Measurements from ENCODE around the gene PLA1A. TPM values are rescaled to one million over a fixed set of nuclear protein-coding genes. Genes with fewer than 3 reads are reported as not detected.

The PLA1A gene
- total and polyA plus RNA-seq, 2 donors (not counting 1 experiment from before 2014, with no cell fraction given) = 0.27 to 0.28 TPM

- H2AFZ ChIP-seq (ENCODE audit: insufficient read depth, low read depth, low read length, poor library complexity, severe bottlenecking) = no peak overlapping the region
- no peaks in the 10 kb centered on the region for H3K79me2 ChIP-seq (ENCODE audit: control insufficient read depth, insufficient read depth, low read length)
- H3K4me3 ChIP-seq (ENCODE audit: control extremely low read depth in 1 of 5, extremely low read depth in 1 of 5, insufficient read depth in 1 of 5, low read depth in 2 of 5, low read length in 4 of 5) = no peak overlapping the region
- H4K20me1 ChIP-seq (ENCODE audit: control insufficient read depth, insufficient read depth, low read length, poor library complexity, severe bottlenecking) = no peaks in the 10 kb centered on the region
- ChIA-PET POLR2A (no interaction called here), CTCF (interaction anchor here (1.6 kb wide), 1 partner anchor 26 kb away, joined by 3 read pairs; no protein-coding TSS in a partner anchor)
- no peak overlapping the region for H3K4me2 ChIP-seq (replicated peaks; ENCODE audit: low read depth, low read length, poor library complexity, severe bottlenecking)
- H3K9me3 Mint-ChIP-seq (ENCODE audit: insufficient read depth) = no peaks in the 10 kb centered on the region
- H3K4me1 ChIP-seq (ENCODE audit: control insufficient read depth in 2 of 2, insufficient read depth in 2 of 2, low read length in 2 of 2) = no peaks in the 10 kb centered on the region
- H3K27me3 Mint-ChIP-seq = no peaks in the 10 kb centered on the region
- ATAC-seq (ENCODE audit: low read depth) (no peak), DNase-seq (no peak)
- H3K4me1 Mint-ChIP-seq = peaks cover 2% of the 10 kb centered on the region
- intact Hi-C loops (cut with micrococcal nuclease) = no loop called here
- H3K9ac ChIP-seq (ENCODE audit: low read length) = no peak overlapping the region
- H3K4me3 Mint-ChIP-seq = no peak overlapping the region
- H3K27ac Mint-ChIP-seq = no peak overlapping the region
- no peak overlapping the region for H3K27ac ChIP-seq (ENCODE audit: low read length in 2 of 2)
- H3K36me3 ChIP-seq (replicated peaks in 1 of 2; ENCODE audit: control extremely low read depth in 1 of 2, control insufficient read depth in 1 of 2, extremely low read depth in 1 of 2, insufficient read depth in 2 of 2, low read length in 1 of 2) = peaks cover 0 to 13% of the 10 kb centered on the region in 2 experiments
- TF ChIP-seq CTCF (IDR thresholded peaks at IDR 0.05) (no peak), EZH2 (IDR thresholded peaks at IDR 0.05; ENCODE audit: borderline replicate concordance, insufficient read depth, low read depth, low read length, poor library complexity, severe bottlenecking) (no peak)
- no peaks in the 10 kb centered on the region for H3K9me3 ChIP-seq (ENCODE audit: control extremely low read depth in 1 of 3, control insufficient read depth in 2 of 3, insufficient read depth in 1 of 3, low read length in 2 of 3)
- H3K27me3 ChIP-seq (replicated peaks in 1 of 4; ENCODE audit: control extremely low read depth in 1 of 4, control insufficient read depth in 3 of 4, insufficient read depth in 4 of 4, low read length in 3 of 4) = no peaks in the 10 kb centered on the region
- 100% methylated on average over 1 of the region's 3 CpGs for WGBS (ENCODE audit: insufficient coverage)
Observed at GRCh38 chr3:119649761-119650160, 52.1 kb downstream of the PLA1A start.

GRCh38 chr3:119652306-119653033 lies 54.8 kb downstream of the PLA1A start:
- WGBS (ENCODE audit: insufficient coverage) = 98% methylated on average over 6 of the region's 7 CpGs
- no peak for TF ChIP-seq EZH2 (IDR thresholded peaks at IDR 0.05; ENCODE audit: borderline replicate concordance, insufficient read depth, low read depth, low read length, poor library complexity, severe bottlenecking)
- no peak for TF ChIP-seq CTCF (IDR thresholded peaks at IDR 0.05)
- no peaks in the 10 kb centered on the region for H3K4me1 ChIP-seq (ENCODE audit: control insufficient read depth in 2 of 2, insufficient read depth in 2 of 2, low read length in 2 of 2)

More at GRCh38 chr3:119652306-119653033, 54.8 kb downstream of the PLA1A start:
- no peaks in the 10 kb centered on the region for H3K27me3 ChIP-seq (replicated peaks in 1 of 4; ENCODE audit: control extremely low read depth in 1 of 4, control insufficient read depth in 3 of 4, insufficient read depth in 4 of 4, low read length in 3 of 4)
- ATAC-seq (ENCODE audit: low read depth) (no peak), DNase-seq (no peak)
- no peaks in the 10 kb centered on the region for H3K9me3 ChIP-seq (ENCODE audit: control extremely low read depth in 1 of 3, control insufficient read depth in 2 of 3, insufficient read depth in 1 of 3, low read length in 2 of 3)
- no peaks in the 10 kb centered on the region for H4K20me1 ChIP-seq (ENCODE audit: control insufficient read depth, insufficient read depth, low read length, poor library complexity, severe bottlenecking)
- no peaks in the 10 kb centered on the region for H3K27me3 Mint-ChIP-seq
- H2AFZ ChIP-seq (ENCODE audit: insufficient read depth, low read depth, low read length, poor library complexity, severe bottlenecking) = no peak overlapping the region
- ChIA-PET POLR2A (no interaction called here), CTCF (no interaction called here)
- no peaks in the 10 kb centered on the region for H3K79me2 ChIP-seq (ENCODE audit: control insufficient read depth, insufficient read depth, low read length)
- H3K27ac ChIP-seq (ENCODE audit: low read length in 2 of 2) = no peak overlapping the region
- H3K9ac ChIP-seq (ENCODE audit: low read length) = no peak overlapping the region
- no peak overlapping the region for H3K4me3 Mint-ChIP-seq
- H3K36me3 ChIP-seq (replicated peaks in 1 of 2; ENCODE audit: control extremely low read depth in 1 of 2, control insufficient read depth in 1 of 2, extremely low read depth in 1 of 2, insufficient read depth in 2 of 2, low read length in 1 of 2) = peaks cover 0 to 10% of the 10 kb centered on the region in 2 experiments
- no peak overlapping the region for H3K4me2 ChIP-seq (replicated peaks; ENCODE audit: low read depth, low read length, poor library complexity, severe bottlenecking)
- no peak overlapping the region for H3K27ac Mint-ChIP-seq
- H3K4me1 Mint-ChIP-seq = peaks cover 5% of the 10 kb centered on the region
- H3K9me3 Mint-ChIP-seq (ENCODE audit: insufficient read depth) = no peaks in the 10 kb centered on the region
- intact Hi-C loops (cut with micrococcal nuclease) = no loop called here
- no peak overlapping the region for H3K4me3 ChIP-seq (ENCODE audit: control extremely low read depth in 1 of 5, extremely low read depth in 1 of 5, insufficient read depth in 1 of 5, low read depth in 2 of 5, low read length in 4 of 5)
